B cell (primary cell): Measurements from ENCODE around the gene ZNF564.

ENCODE experiments used
- CTCF ChIP-seq: fragments of 200-600 bp; IDR thresholded peaks from one replicate; pipeline ENCODE4 v1.8.0; 2022; ENCODE audit warnings: antibody characterized with exemption, mild to moderate bottlenecking
- EZH2 ChIP-seq: IDR thresholded peaks from 2 replicates; pipeline ENCODE4 v1.6.1; 2012; ENCODE audit warnings: borderline replicate concordance, low read depth, mild to moderate bottlenecking, moderate library complexity, low read length; ENCODE audit not compliant: insufficient read depth, poor library complexity, severe bottlenecking

- TF ChIP-seq CTCF (no peak), EZH2 (no peak)
Measured at GRCh38 chr19:12567951-12568350, 16.7 kb upstream of the ZNF564 start.
